ENCODE results near the gene ADAM10.
"Not testable (repeated sequence)": the region's sequence is repeated elsewhere in the genome, so short reads cannot be mapped to it uniquely, and the experiment has no call there.

ADAM10 gene

DNA sequence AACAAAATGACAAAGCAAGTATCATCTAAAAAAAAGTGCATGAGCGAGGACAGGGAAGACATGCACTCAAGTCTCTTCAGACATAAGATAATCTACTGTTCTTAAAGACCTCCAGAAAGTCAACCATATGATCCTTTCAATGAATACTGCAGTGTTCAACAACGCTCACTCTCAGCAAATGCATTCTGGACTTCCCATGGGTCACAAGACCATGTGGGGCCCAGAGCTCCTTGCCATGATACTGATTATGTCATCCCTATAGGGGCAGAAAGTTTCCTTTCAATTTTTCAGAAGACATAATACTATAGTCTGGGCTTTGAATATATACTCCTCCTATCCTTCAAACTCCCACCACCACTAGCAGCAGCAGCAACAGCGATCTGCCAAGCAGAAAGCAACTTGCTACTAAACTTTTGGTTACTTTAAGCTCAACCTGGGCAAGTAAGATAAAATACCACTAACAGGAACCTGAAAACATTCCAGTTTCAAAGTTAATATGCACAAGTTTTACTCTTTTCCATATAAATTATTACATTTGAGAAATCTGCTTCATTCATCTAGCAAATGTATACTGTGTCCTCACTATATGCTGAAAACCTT, 143.5 kb downstream of the ADAM10 start:
- no peak for DNase-seq

DNA sequence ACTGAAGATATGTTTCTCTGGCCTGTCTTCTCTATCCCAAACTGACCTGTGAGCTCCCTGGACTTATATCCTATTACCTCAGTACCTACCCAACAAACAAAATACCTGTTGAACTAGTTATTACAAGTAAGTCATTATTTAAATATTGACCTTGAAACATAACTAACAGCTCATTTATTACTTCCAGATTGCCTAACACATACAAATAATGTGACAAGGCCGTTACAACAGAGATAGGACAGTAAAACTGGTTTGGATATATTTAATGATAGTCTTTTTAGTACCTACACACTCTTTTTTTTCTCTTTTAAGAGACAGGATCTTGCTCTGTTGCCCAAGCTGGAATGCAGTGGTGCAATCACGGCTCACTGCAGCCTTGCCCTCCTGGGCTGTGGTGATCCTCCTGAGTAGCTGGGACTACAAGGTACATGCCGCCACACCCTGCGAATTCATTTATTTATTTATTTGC, 145.0 kb downstream of the ADAM10 start:
- DNase-seq: no peak

DNA sequence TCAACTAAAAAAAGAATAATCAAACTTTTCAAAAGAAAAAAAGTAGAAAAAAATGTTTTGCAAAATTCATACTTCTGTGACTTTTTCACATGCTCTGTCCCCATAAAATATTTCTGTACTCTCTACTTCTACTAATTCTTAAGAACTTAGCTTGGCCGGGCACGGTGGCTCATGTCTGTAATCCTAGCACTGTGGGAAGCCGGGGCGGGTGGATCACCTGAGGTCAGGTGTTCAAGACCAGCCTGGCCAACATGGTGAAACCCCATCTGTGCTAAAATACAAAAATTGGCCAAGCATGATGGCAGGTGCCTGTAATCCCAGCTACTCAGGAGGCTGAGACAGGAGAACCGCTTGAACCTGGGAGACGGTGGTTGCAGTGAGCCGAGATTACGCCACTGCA, 145.6 kb downstream of the ADAM10 start:
- not testable (repeated sequence) for DNase-seq

DNA sequence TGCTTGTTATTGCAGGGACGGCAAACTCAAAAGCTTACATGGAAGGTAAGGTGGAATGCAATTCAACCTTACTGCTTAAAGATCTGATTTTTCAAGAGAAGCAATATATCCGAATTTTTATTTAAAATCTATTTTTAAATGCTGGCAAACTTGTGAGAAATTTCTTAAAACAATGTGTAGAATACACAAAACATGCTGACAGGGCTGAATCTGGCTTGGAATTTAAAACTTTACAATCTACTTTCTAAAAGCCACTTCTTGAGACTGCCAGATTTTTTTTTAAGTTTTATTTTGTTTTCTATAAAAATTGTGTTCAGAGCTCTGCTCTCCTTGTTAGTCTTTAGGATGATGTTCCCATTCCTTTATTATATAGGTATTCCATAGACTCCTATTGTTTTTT, 146.7 kb downstream of the ADAM10 start:
- no peak for DNase-seq

DNA sequence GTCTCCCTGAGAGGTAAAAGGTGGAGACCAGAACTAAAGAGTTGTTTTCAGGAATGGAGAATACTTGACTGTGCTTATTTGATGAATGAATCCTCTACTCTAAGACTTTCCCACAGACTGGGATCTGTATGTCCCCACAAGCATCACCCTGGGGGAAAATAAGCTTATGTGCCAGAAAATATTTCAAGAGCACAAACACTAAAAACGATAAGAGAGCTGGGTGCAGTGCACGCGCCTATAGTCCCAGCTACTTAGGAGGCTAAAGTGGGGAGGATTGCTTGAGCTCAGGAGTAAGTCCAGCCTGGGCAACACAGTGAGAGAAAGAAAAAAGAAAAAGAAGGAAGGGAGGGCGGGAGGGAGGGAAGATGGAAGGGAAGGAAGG, 150.7 kb downstream of the ADAM10 start:
- DNase-seq: no peak

DNA sequence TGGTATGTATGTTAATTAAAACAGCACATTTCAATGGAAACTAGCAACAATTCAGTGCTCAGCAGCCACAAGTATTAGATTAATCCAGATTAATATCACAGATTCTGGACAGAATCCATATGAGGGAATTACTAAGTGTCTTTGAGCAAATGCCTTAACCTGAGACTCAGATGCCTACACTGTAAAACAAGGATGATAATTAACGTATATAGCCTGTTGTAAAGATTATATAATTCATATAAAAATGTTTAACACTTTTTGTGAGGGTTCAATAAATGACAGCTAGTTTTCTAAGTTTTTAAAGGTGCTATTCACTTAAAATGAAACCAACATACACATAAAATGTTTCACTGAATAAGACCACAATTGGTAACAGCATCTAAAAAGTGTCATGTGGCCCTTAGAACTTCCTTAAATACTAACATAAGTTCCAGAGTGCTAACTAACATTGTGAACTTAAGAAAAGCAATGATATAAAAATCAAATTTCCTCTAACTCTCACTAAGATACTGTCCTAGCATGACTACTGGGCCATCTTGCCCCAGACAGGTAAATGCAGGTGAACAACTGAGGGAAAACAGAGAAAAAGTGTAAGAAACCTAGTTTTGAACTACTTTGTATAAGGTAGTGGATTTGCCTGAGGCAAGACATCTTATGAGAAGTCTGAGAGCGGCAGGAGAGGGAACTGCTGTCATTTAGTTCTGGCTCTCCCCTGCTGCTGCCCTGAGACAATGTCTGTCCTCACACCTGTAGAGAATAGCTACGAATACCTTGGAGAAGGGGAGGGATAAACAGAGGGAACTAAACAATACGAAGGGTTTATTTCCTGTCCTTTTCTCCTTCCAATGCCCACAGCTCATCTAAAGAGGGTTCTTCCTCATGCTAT, 151.3 kb downstream of the ADAM10 start:
- no peak for DNase-seq

DNA sequence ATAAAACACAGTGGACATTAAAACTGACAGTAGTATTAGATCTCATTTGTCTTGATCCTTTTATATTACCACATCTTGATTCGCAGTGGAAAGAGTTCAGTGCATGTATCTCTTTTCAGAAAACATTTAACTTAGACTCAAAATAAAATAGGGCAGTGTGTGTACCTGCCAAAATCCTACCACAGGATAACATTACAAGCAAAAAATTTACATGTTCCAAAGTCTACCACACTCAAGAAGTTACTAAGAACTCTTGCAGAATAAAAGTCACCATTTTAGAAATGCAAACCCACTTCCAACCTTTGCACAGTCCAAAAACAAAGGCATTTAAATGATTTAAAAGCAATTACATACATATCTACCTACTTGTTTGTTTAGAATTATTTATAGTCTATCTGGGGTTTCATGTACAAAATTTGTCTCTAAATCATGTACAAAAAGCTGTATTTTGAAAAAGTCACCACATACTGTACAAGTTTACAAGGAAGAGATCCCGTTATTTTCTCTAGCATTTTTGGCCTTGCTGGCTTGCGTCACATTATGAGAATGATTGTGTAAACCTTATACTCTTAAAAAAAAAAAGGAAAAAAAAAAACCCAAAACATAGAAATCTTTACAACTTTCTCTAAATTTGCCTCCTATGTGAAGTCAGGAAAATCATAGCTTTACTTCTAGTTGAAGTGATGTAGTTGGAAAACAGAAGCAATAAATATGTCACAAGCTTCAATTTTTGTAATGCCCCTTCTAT, 153.8 kb downstream of the ADAM10 start:
- DNase-seq: no peak

DNA sequence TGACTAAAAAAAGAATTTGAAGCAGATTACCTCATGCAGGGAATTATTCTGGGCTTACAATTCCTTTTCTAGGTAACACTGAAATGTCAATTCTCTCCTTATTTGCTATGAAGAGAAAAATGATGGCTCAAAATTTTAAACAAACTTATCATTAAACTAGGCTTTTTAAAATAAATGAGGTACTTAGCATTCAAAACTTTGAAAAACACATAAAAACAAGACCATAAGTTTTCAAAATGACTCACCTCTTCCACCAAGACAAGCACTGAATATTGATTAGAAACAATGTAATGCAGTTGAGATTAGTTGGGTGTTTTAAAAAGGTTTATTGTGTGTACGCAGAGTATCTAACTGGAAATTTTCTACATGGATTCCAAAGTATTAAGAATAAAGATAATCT, 154.6 kb downstream of the ADAM10 start:
- DNase-seq: no peak

DNA sequence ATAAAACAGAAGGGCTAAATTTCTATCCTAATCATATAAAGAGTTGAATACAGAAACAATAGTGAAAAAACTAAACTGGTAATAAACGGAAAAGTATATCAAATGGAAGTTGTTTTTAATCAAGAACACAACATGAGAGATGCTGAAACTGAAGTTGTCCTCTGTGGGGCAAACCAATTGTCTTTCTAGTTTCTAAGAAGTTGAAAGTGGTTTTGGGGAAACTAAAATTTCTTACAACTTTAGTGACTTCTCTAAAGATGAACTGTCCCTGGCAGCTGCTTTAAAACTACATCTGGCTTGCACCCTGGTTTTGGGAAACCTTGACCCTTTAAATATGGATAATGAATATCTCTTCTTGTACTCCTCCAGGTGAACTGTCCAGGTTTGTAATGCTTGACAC, 155.6 kb downstream of the ADAM10 start:
- DNase-seq: no peak

DNA sequence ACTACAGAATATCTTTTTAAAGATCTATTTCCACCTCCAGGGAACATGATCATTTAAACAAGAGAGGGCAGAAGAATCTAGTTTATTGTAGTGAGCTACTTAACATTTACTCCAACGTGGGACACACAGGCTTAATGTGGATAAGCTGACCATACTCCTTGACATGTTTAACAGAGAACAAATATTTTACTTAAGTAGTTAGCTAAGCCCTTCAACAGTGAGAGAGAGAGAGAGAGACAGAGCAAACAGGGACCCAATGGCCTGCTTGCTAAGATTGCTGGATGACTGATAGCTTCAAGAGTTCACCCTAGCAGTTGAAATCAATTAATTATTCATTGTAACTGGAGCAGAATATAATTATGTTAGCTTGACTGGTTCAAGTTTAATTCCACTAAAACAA, 158.6 kb downstream of the ADAM10 start:
- DNase-seq: no peak

DNA sequence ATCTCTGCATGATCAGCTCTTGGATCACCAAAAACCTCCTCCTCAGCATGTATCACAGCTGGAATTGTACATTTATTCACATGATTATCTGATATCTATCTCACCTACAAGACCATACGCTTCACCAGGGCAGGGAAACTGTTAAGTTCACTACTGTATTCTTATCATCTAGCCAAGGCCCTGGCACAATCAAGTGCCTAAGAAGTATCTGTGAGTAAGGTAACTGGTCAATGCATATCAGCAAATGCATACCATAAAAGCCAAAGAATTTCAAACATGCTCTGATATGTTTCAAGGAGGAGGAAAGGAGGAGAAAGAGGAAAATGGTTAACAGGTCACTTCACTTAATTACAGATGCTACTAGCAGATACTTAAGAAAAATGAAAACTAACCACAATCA, 159.3 kb downstream of the ADAM10 start:
- no peak for DNase-seq

DNA sequence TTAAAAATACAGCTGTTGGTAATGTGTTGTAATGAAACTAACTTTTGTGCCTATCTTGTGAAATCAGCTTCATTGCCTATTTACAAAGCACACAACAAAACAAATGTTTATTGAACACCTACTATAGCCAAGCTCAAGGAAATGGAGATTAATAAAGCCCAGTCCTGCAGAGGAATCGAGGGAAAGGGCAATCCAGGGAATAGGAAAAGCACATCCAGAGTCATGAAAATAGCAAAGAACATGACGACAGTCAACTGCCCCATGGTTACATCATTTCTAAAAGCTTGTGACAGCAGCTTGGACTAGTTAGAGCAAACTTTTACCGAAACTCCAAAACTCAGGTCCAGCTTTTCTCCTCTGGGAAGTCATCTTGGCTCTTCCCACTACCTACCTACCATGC, 160.5 kb downstream of the ADAM10 start:
- no peak for DNase-seq

DNA sequence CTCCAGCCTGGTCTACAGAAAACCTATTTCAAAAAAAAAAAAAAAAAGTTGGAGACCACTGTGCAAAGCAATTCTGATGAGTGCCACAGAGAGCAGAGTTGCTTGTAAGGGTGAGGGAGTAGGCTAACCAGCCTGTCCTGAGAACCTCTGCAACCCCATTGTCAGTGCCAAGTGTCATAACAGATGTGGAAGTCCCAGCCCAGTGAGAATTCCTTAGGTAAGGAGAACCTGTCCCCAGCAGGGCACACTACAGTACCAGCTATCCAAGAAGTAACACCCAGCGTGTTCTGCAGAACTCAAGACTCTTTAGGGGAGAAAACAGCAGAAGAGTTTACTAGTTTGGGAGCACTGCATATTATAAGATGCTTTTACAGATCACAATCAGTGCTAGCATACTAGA, 161.4 kb downstream of the ADAM10 start:
- no peak for DNase-seq

DNA sequence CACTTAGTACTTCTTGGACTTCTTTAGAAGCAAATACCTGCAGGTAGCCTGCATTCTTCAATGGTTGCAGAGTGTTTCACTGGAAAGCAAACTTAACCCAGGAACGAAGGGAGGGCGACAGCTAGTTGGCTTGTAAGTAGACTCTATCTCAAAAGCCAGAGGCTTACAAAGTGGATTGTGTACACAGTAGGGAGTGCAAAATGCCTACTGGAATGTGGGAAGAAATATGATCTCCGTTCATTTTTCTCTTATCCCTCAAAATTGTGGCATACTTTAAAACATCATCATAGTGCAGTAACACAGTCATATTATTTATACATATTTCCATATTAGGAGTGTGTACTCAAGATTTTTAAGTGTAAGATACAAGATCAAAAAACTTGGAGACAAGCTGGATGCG, 162.0 kb downstream of the ADAM10 start:
- no peak for DNase-seq

DNA sequence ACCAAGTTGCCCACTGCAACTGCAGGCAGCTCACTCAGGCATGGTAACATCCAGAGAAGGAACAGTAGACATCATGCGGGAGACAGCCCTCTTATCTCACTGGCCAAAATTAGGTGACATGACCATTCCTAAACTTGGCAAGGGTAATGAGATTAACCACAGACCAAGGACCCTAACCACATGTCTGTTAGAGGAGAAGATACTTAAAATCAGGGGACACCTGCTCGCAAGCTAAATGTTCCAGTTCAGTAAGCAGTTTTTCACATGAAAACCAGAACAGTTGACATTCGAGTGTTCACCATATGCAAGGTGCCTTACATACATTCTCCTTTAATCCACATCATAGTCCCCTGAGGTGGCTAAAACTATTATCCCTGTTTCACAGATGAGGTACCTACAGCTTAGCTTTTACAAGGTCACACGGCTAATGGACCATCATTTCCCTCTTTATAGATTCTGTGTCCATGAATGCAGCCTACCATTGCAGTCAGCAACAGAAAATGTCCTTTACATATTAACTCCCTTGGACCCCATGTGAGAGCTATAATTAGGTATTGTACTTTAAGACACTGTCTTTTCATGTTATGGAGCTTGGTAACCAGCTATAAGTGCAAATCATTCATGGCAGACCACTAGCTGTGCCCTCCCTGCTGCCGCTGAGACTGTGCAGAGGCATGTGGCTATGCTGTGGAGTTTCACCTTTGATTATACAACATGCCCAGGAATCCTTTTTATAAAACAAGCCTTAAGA, 163.6 kb downstream of the ADAM10 start:
- DNase-seq: no peak

DNA sequence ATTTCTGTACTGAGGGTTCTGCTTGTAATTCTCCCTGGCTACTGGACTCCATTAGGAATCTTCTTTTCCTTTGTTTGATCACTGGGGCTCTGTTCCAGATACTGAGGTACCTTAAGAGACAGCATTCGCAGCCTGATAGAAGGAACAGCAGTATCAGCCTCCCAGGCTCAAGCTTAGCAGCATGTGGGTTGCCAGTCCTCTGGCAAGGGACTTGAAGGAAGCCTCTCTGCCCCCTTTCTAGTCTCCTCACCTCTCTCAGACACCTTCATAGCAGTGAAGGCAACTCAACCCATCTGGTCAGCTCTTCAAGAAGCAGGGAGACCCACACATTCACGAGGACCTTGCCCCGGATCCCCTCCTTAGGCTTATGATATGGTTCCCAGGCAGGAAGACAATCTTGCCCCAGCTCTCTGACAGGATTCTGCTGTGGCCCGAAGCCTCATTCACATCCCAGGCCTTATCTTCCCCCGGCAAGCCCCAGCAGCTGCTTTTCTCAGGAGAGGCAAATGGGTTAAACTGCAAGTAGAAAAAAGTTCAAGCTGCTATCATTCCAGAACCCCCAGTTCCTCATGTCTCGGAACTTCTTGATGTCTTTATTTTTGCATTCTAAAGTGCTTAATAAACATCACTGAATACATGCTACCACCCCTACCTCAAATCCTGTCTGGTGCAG, 164.6 kb downstream of the ADAM10 start:
- no peak for DNase-seq

DNA sequence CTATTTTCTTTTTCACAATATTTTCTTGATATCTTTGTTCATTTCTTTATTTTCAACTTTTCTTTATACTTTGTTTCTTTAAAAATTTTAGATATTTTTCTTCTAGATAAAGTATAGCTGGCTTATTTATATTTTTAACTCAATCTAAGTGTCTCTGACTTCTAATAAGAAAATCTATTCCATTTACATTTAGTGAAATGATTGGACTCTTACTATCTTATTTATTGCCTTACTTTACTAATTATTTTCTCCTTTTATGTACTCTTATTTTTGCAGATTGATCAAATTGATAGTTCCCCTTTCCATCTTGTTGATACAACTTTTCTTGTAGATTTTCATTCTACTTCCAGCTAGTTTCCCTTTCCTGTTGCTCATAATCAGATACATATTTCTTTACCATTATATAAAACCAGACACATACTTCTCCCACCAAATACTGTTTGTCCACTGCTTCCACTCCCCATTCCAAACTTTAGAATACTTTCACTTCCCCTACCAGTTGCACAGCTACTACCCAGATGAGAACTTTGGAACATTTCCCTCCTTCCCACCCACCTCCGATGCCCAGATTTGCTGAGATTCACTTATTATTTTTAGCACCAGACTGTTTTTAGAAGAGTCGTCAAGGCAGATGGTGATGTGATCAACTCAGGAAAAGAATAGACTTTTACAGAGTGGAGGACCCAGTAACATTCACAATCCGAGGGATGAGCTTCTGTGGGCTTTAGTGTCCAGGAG, 166.2 kb downstream of the ADAM10 start:
- DNase-seq: no peak

DNA sequence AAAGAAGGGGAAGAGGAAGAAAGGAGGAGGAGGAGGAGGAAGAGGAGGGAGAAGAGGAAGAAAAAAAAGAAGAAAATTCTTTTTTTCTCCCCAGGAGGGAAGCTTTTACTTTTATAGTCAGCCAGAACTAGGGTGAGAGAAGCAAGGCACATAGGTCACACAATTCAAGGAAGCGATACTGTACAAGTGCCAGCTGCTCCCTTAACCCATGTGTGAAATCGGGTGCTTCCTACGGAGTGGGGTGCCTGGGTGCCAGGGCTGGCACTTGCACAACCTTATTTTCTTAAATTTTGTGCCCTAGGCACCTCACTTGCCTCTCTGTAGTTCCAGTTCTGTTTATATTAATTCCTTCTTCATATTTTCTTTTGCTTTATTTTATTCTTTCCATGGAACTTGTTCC, 167.3 kb downstream of the ADAM10 start:
- DNase-seq: no peak

DNA sequence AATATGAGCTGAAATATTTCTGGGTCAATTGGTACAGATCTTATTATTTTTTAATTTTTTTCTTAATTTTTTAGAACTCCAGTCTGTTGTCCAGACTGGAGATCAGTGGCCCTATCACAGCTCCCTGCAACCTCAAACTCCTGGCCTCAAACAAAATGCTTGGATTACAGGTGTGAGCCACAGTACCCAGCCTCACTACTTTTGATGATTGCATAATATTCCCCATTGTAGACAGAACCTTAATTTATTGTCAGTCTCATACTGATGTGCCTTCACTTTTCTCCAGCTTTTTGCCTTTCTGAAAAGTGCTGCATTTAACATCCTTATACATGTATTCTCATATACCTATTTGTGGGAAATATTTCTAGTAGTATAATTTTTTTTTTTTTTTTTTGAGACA, 172.8 kb downstream of the ADAM10 start:
- no peak for DNase-seq

DNA sequence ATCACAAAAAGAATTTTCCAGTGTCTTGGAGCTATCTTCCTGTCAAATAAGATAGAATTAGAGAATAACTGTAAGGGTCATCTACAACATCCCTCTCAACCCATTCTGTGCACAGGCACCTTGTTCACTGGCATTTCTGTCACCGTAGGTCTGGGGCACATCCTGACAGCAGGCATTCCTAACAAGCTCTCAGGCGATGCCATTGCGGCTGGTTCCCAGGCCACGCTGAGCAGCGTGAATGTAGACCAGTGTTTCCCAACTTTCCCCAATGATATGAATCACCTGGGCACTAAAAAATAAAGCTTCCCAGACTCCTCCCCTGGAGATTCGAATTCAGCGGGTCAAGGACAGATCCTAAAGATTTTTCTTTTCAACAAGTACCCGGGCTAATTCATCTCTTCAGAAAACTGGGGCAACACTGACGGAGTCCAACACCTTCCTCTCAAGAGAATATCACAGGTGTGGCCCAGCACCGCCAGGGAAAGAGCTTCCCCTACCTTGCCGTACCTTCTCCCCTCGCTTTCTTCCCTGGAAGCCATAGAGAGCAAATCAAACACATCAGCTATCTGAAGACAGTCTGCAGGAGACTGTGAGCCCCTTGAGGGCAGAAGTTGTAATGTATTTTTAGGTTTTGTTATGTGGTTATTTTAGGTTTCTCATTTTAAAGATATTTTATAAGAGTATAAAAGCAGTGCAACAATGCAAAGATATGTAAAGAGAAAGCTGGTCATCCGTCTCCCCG, 174.3 kb downstream of the ADAM10 start:
- DNase-seq: no peak

DNA sequence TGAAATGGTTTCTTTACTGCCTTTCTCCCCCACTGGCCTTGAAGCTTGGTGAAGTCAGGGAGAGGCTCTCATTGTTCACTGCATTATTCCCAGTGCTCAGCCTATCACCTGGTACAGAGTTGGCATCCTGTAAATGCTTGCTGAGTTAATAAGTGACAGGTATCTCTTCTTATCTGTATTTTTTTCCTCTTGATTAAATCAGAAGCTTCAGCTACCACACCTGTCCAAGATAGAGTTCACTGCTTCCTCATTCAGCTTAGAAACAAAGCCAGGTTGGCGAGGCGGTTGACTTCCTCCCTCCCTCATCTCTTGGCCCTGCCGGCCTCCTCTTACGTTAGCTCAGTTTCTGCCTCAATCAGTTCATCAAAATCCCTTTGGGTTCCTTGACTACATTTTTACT, 174.9 kb downstream of the ADAM10 start:
- no peak for DNase-seq

Measured in SHP77 (cell line).